ENCODE measurements around the gene RAP1GDS1. TPM values are rescaled to one million over a fixed set of nuclear protein-coding genes. Genes with fewer than 3 reads are reported as not detected.
A peak's percentile ranks its signal among the peaks of the same experiment; 100 is the strongest.

The RAP1GDS1 gene
- 10 to 100 TPM; 25.0 to 79.3 (median 63.8) TPM for total RNA-seq

GRCh38 chr4:98260579-98261404, at the start of gene RAP1GDS1:
RAP1GDS1 (plus strand) TSS chr4:98261384; CDS start chr4:98261566, 182 bp downstream.
- peak within 1 kb of the TSS; percentile 92 to 98 for H3K27ac ChIP-seq
- peak within 1 kb of the TSS; percentile 64 to 97 (median 90) for H3K4me3 ChIP-seq
- WGBS, 10 experiments = 0% methylated on average over 3 to 5 of the region's 84 CpGs; no CpG with 5 or more reads in 8 of the 10 experiments
- H3K4me1 ChIP-seq (replicated peaks in 1 of 2) = peaks cover 12 to 18% of the 10 kb centered on the region in 2 donors
- ATAC-seq (replicated peaks in 6 of 8) = peak; percentile 76 to 91 (median 89)
- in situ Hi-C loops (cut with MboI; ENCODE audit: low pct_unique_long_range_greater_than_20kb in 2 of 9, low sequenced_read_pairs in 9 of 9, unreplicated experiment in 9 of 9) = no loop called here

GRCh38 chr4:98222306-98222705, 38.9 kb upstream of the RAP1GDS1 start:
- no peak for ATAC-seq (replicated peaks in 6 of 8)
- in situ Hi-C loops (cut with MboI; ENCODE audit: low pct_unique_long_range_greater_than_20kb in 2 of 9, low sequenced_read_pairs in 9 of 9, unreplicated experiment in 9 of 9) = no loop called here
- 5 to 73% (median 15%) methylated on average over 1 to 2 of the region's 2 CpGs; no CpG with 5 or more reads in 1 of the 10 experiments for WGBS, 10 experiments

GRCh38 chr4:98226396-98226795, 34.8 kb upstream of the RAP1GDS1 start:
- no peak overlapping the region for H3K27ac ChIP-seq
- ATAC-seq (replicated peaks in 6 of 8) = no peak
- H3K4me3 ChIP-seq = no peak overlapping the region
- in situ Hi-C loops (cut with MboI; ENCODE audit: low pct_unique_long_range_greater_than_20kb in 2 of 9, low sequenced_read_pairs in 9 of 9, unreplicated experiment in 9 of 9) = no loop called here
- WGBS, 10 experiments = 46 to 100% (median 82%) methylated on average over 1 to 6 of the region's 6 CpGs
- peaks cover 0 to 6% of the 10 kb centered on the region in 2 donors for H3K4me1 ChIP-seq (replicated peaks in 1 of 2)

More at GRCh38 chr4:98222306-98222705, 38.9 kb upstream of the RAP1GDS1 start:
- Histone ChIP-seq H3K4me1 (replicated peaks in 1 of 2) (peaks cover 0 to 6% of the 10 kb centered on the region in 2 donors), H3K4me3 (no peak overlapping the region), H3K27ac (no peak overlapping the region)

GRCh38 chr4:98230961-98231360, 30.2 kb upstream of the RAP1GDS1 start:
- H3K4me3 ChIP-seq = no peak overlapping the region
- H3K27ac ChIP-seq = no peak overlapping the region
- no peak for ATAC-seq (replicated peaks in 6 of 8)
- no peaks in the 10 kb centered on the region for H3K4me1 ChIP-seq (replicated peaks in 1 of 2)
- in situ Hi-C loops (cut with MboI; ENCODE audit: low pct_unique_long_range_greater_than_20kb in 2 of 9, low sequenced_read_pairs in 9 of 9, unreplicated experiment in 9 of 9) = no loop called here
- WGBS, 10 experiments = 20 to 100% (median 93%) methylated on average over 1 to 3 of the region's 3 CpGs; no CpG with 5 or more reads in 1 of the 10 experiments

GRCh38 chr4:98232202-98232601, 29.0 kb upstream of the RAP1GDS1 start:
- 0 to 100% (median 77%) methylated on average over 1 to 3 of the region's 3 CpGs for WGBS, 10 experiments
- Histone ChIP-seq H3K4me1 (replicated peaks in 1 of 2) (no peaks in the 10 kb centered on the region), H3K27ac (no peak overlapping the region), H3K4me3 (no peak overlapping the region)
- in situ Hi-C loops (cut with MboI; ENCODE audit: low pct_unique_long_range_greater_than_20kb in 2 of 9, low sequenced_read_pairs in 9 of 9, unreplicated experiment in 9 of 9) = no loop called here
- ATAC-seq (replicated peaks in 6 of 8) = peak in 4 of 8 experiments; percentile 24 to 43 (median 28)

- WGBS, 10 experiments = 27 to 100% (median 78%) methylated on average over 1 to 3 of the region's 3 CpGs
- no peak overlapping the region for H3K27ac ChIP-seq
- no peak overlapping the region for H3K4me3 ChIP-seq
- H3K4me1 ChIP-seq (replicated peaks in 1 of 2) = no peaks in the 10 kb centered on the region
- ATAC-seq (replicated peaks in 6 of 8) = no peak
- in situ Hi-C loops (cut with MboI; ENCODE audit: low pct_unique_long_range_greater_than_20kb in 2 of 9, low sequenced_read_pairs in 9 of 9, unreplicated experiment in 9 of 9) = no loop called here
These were observed 24.0 kb upstream of the RAP1GDS1 start for GRCh38 chr4:98237204-98237603.

GRCh38 chr4:98242063-98242462, 19.1 kb upstream of the RAP1GDS1 start:
- no peaks in the 10 kb centered on the region for H3K4me1 ChIP-seq (replicated peaks in 1 of 2)
- ATAC-seq (replicated peaks in 6 of 8) = no peak
- WGBS, 10 experiments = 71 to 100% (median 95%) methylated on average over 1 of the region's 1 CpG; no CpG with 5 or more reads in 2 of the 10 experiments
- in situ Hi-C loops (cut with MboI; ENCODE audit: low pct_unique_long_range_greater_than_20kb in 2 of 9, low sequenced_read_pairs in 9 of 9, unreplicated experiment in 9 of 9) = no loop called here
- H3K4me3 ChIP-seq = no peak overlapping the region
- no peak overlapping the region for H3K27ac ChIP-seq

GRCh38 chr4:98242538-98242937, 18.6 kb upstream of the RAP1GDS1 start:
- ATAC-seq (replicated peaks in 6 of 8) = no peak
- H3K4me3 ChIP-seq = no peak overlapping the region
- H3K4me1 ChIP-seq (replicated peaks in 1 of 2) = no peaks in the 10 kb centered on the region
- WGBS, 10 experiments = 10 to 100% (median 78%) methylated on average over 1 to 2 of the region's 2 CpGs; no CpG with 5 or more reads in 5 of the 10 experiments
- in situ Hi-C loops (cut with MboI; ENCODE audit: low pct_unique_long_range_greater_than_20kb in 2 of 9, low sequenced_read_pairs in 9 of 9, unreplicated experiment in 9 of 9) = no loop called here
- no peak overlapping the region for H3K27ac ChIP-seq

GRCh38 chr4:98245226-98245625, 16.0 kb upstream of the RAP1GDS1 start:
- ATAC-seq (replicated peaks in 6 of 8) = no peak
- WGBS, 10 experiments = 40 to 96% (median 58%) methylated on average over 1 to 4 of the region's 4 CpGs; no CpG with 5 or more reads in 2 of the 10 experiments
- in situ Hi-C loops (cut with MboI; ENCODE audit: low pct_unique_long_range_greater_than_20kb in 2 of 9, low sequenced_read_pairs in 9 of 9, unreplicated experiment in 9 of 9) = no loop called here
- Histone ChIP-seq H3K4me1 (replicated peaks in 1 of 2) (no peaks in the 10 kb centered on the region), H3K4me3 (no peak overlapping the region), H3K27ac (no peak overlapping the region)

- Histone ChIP-seq H3K27ac (no peak overlapping the region), H3K4me3 (no peak overlapping the region), H3K4me1 (replicated peaks in 1 of 2) (no peaks in the 10 kb centered on the region)
- ATAC-seq (replicated peaks in 6 of 8) = peak in 1 of 8 experiments; percentile 27
- in situ Hi-C loops (cut with MboI; ENCODE audit: low pct_unique_long_range_greater_than_20kb in 2 of 9, low sequenced_read_pairs in 9 of 9, unreplicated experiment in 9 of 9) = no loop called here
These were observed 12.2 kb upstream of the RAP1GDS1 start for GRCh38 chr4:98248934-98249333.

GRCh38 chr4:98249831-98250230, 11.4 kb upstream of the RAP1GDS1 start:
- Histone ChIP-seq H3K4me3 (no peak overlapping the region), H3K27ac (no peak overlapping the region), H3K4me1 (replicated peaks in 1 of 2) (no peaks in the 10 kb centered on the region)
- in situ Hi-C loops (cut with MboI; ENCODE audit: low pct_unique_long_range_greater_than_20kb in 2 of 9, low sequenced_read_pairs in 9 of 9, unreplicated experiment in 9 of 9) = no loop called here
- WGBS, 10 experiments = 0 to 100% (median 79%) methylated on average over 1 of the region's 1 CpG; no CpG with 5 or more reads in 2 of the 10 experiments
- ATAC-seq (replicated peaks in 6 of 8) = no peak

GRCh38 chr4:98253499-98253898, 7.7 kb upstream of the RAP1GDS1 start:
- WGBS, 10 experiments = 50 to 86% (median 80%) methylated on average over 1 of the region's 1 CpG; no CpG with 5 or more reads in 3 of the 10 experiments
- no peak overlapping the region for H3K27ac ChIP-seq
- in situ Hi-C loops (cut with MboI; ENCODE audit: low pct_unique_long_range_greater_than_20kb in 2 of 9, low sequenced_read_pairs in 9 of 9, unreplicated experiment in 9 of 9) = no loop called here
- no peak for ATAC-seq (replicated peaks in 6 of 8)
- no peak overlapping the region for H3K4me3 ChIP-seq
- no peaks in the 10 kb centered on the region for H3K4me1 ChIP-seq (replicated peaks in 1 of 2)

- peak; percentile 5 to 23 (median 10) for ATAC-seq (replicated peaks in 6 of 8)
- peak overlapping the region; percentile 64 to 97 (median 90) for H3K4me3 ChIP-seq
- H3K27ac ChIP-seq = peak overlapping the region; percentile 92 to 98
- 0 to 17% (median 7%) methylated on average over 3 to 10 of the region's 24 CpGs; no CpG with 5 or more reads in 2 of the 10 experiments for whole genome bisulfite sequencing, 10 experiments
- in situ Hi-C loops (cut with MboI; ENCODE audit: low pct_unique_long_range_greater_than_20kb in 2 of 9, low sequenced_read_pairs in 9 of 9, unreplicated experiment in 9 of 9) = no loop called here
- peaks cover 12 to 18% of the 10 kb centered on the region in 2 donors for H3K4me1 ChIP-seq (replicated peaks in 1 of 2)
These were observed 1.1 kb upstream of the RAP1GDS1 start for GRCh38 chr4:98260047-98260578.

All from motor neuron (in vitro differentiated cells).